ENCODE data around the gene PSMD13.

Gene PSMD13

DNA sequence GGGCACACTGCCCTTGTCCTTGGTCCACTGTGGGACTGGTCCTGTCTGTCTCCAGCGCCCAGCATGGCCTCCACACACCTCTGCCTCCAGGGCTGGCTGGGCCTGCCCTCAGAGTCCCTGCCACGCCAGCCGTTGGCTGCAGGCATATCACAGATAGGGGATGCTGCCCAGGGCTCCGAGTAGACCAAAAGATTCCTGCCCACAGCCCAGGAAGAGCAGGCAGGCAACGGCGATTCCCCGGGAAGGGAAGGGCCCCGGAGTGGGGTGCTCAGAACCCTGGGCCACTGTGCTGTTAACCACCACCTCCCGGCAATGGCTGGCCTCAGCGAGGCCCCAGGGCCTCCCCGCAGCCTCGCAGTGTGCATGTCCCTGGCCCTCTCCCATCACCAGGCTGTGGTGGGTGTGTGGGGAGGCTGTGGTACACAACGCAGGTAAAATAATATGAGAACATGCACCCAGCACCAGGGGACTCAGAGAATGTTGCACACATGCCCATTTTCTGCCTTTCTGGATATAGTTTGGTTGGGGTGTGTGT lies 60.3 kb downstream of the PSMD13 start:
- ChIA-PET CTCF (no interaction called here), POLR2A (no interaction called here)
- DNase-seq (ENCODE audit: extremely low spot score), result no peak
- TF ChIP-seq SP1 (IDR thresholded peaks at IDR 0.05), result no peak
- TF ChIP-seq BHLHE40 (IDR thresholded peaks at IDR 0.05; ENCODE audit: borderline replicate concordance), result no peak
- TF ChIP-seq FOXM1 (IDR thresholded peaks at IDR 0.05; ENCODE audit: borderline replicate concordance), result no peak
- no peak for TF ChIP-seq NFRKB (IDR thresholded peaks at IDR 0.05)
- TF ChIP-seq SUZ12 (IDR thresholded peaks at IDR 0.05), result no peak
- no peak for TF ChIP-seq LEF1 (IDR thresholded peaks at IDR 0.05; ENCODE audit: borderline replicate concordance)
- TF ChIP-seq ELF4 (IDR thresholded peaks at IDR 0.05), result no peak
- no peak for TF ChIP-seq L3MBTL2 (conservative IDR thresholded peaks at IDR 0.05)
- TF ChIP-seq FOXK2 (IDR thresholded peaks at IDR 0.05), result no peak
- TF ChIP-seq, protein P1, sequence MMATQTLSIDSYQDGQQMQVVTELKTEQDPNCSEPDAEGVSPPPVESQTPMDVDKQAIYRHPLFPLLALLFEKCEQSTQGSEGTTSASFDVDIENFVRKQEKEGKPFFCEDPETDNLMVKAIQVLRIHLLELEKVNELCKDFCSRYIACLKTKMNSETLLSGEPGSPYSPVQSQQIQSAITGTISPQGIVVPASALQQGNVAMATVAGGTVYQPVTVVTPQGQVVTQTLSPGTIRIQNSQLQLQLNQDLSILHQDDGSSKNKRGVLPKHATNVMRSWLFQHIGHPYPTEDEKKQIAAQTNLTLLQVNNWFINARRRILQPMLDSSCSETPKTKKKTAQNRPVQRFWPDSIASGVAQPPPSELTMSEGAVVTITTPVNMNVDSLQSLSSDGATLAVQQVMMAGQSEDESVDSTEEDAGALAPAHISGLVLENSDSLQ (IDR thresholded peaks at IDR 0.05), result no peak
- TF ChIP-seq FOXA1 (IDR thresholded peaks at IDR 0.05), result no peak
- TF ChIP-seq TARDBP (IDR thresholded peaks at IDR 0.05), result no peak
- TF ChIP-seq HDGF (IDR thresholded peaks at IDR 0.05; ENCODE audit: borderline replicate concordance), result no peak
- no peak for TF ChIP-seq CTBP1 (IDR thresholded peaks at IDR 0.05; ENCODE audit: borderline replicate concordance)

DNA sequence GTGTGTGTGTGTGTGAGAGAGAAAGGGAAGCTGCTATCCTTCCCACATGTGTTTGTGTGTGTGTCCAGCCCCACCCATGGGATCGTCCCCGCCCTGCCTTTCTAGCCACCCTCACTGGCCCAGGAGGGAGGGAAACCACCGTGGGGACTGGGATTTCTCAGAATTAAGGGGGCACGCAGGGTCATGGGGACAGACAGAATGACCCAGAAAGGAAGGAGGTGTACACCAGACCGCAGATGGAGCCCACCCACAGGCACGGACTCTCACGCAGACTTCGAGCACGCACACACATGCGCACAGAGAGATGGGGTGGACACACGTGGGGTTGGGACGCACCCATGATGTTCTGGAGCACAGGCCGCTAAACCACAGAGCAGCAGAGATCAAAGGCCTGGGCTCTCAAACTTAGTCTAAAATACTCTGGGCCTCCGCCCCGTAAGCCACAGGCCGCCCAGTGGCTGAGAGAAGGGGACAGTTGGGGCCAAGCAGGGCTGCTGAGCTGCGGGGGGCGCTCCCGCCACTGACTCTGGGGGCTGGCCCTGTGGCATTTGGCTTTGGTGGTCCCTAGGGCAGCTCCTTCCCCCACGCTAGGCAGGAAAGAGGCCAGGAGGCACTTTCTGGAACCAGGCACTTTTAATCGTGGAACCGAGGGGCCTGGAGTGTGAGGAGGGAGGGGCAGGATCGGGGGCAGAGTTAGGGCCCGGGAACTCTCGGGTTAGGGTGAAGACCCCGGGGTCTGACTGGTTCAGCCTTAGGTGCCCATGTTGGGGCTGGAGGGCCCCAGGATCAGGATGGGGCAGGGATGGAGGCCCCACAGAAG lies 61.0 kb downstream of the PSMD13 start:
- CTCF ChIA-PET, result no interaction called here
- POLR2A ChIA-PET, result no interaction called here
- TF ChIP-seq BHLHE40 (IDR thresholded peaks at IDR 0.05; ENCODE audit: borderline replicate concordance), result no peak
- no peak for TF ChIP-seq ZNF384 (IDR thresholded peaks at IDR 0.05)
- TF ChIP-seq, protein P1 (IDR thresholded peaks at IDR 0.05), result no peak
- no peak for TF ChIP-seq LEF1 (IDR thresholded peaks at IDR 0.05; ENCODE audit: borderline replicate concordance)
- no peak for TF ChIP-seq TARDBP (IDR thresholded peaks at IDR 0.05)
- no peak for TF ChIP-seq FOXM1 (IDR thresholded peaks at IDR 0.05; ENCODE audit: borderline replicate concordance)
- no peak for TF ChIP-seq NFRKB (IDR thresholded peaks at IDR 0.05)
- TF ChIP-seq FOXA1 (IDR thresholded peaks at IDR 0.05), result no peak
- TF ChIP-seq ELF4 (IDR thresholded peaks at IDR 0.05), result no peak
- TF ChIP-seq L3MBTL2 (conservative IDR thresholded peaks at IDR 0.05), result no peak
- no peak for TF ChIP-seq FOXK2 (IDR thresholded peaks at IDR 0.05)
- no peak for TF ChIP-seq HDGF (IDR thresholded peaks at IDR 0.05; ENCODE audit: borderline replicate concordance)
- TF ChIP-seq ARNT (IDR thresholded peaks at IDR 0.05), result no peak
- no peak for TF ChIP-seq CTBP1 (IDR thresholded peaks at IDR 0.05; ENCODE audit: borderline replicate concordance)
- DNase-seq (ENCODE audit: extremely low spot score), result no peak

DNA sequence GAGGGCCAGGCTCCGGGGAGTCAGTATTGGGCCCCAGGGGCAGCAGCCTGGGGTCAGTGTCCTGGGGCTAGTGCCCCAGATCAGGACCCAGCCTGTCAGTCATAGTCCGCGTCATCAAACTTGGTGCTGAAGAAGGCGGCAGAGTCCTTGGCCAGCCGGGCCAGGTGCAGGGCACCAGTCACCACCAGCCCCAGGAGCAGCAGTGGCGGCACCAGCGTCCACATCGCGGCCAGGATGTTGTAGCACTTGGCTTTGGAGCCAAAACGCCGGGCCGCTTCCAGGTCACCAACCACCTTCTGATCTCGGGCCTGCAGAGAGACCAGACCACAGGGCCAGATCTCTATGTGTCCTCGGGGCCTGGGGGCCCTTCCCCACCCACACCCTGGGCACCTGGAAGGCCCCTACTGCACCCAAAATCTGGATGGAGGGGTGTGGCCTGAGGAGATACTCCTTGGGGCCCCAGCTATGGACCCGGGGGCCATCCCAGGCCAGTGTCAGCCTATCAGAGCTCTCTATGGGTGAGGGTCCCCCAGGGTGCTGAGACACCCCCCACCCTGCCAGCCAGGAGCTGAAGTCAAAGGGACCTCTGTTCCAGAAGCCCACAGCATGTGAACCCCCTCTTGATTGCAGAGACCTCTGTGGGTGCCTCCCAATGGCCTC lies 61.8 kb downstream of the PSMD13 start:
- POLR2A ChIA-PET, result no interaction called here
- no peak for TF ChIP-seq NFRKB (IDR thresholded peaks at IDR 0.05)
- TF ChIP-seq FOXA1 (IDR thresholded peaks at IDR 0.05), result no peak
- TF ChIP-seq SUZ12 (IDR thresholded peaks at IDR 0.05), result no peak
- no peak for TF ChIP-seq FOXM1 (IDR thresholded peaks at IDR 0.05; ENCODE audit: borderline replicate concordance)
- TF ChIP-seq BHLHE40 (IDR thresholded peaks at IDR 0.05; ENCODE audit: borderline replicate concordance), result no peak
- TF ChIP-seq TARDBP (IDR thresholded peaks at IDR 0.05), result no peak
- no peak for TF ChIP-seq ZNF384 (IDR thresholded peaks at IDR 0.05)
- no peak for TF ChIP-seq ELF4 (IDR thresholded peaks at IDR 0.05)
- TF ChIP-seq CTBP1 (IDR thresholded peaks at IDR 0.05; ENCODE audit: borderline replicate concordance), result no peak
- CTCF ChIA-PET, result no interaction called here
- no peak for DNase-seq (ENCODE audit: extremely low spot score)

DNA sequence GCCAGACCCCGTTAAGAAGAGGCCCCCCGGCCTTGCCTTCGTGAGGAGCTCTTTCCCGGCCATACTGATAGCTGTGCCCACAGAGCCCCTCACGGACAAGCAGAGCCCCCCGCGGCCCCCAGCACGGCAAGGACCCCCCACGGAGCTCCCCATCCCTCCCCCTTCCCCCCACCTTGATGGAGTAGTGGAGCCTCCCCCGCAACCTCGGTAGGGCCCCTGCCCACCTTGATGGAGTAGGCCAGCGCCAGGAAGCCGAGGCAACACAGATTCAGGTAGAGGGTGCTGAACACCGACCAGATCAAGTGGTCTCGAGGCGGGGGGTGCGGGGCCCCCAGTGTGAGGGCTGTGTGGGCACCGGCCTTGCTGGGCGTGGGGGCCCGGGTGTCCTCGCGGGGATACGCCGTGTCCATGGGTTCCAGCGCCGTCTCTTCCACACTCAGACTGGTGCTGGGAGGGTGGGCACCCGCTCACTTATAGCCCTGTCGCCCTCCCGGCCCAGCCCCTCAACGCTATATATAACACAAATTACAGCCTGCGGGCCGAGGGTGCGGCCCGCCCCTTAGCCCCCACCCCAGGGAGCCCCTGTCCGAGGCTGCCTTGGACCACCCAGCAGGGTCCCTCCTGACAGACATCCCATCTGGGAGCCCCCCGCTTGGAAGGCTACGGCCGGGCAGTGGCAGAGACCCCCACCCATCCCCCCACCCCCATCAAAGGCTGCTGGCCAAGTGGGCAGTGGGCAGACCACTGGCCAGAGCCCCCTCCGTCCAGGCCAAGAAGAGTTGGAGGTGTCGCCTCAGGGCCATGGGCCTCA lies 62.5 kb downstream of the PSMD13 start, which contains the start of gene IFITM5:
Gene IFITM5 (minus strand): TSS at position 446 of the 811 bp plus-strand sequence. CDS start 36 bp downstream, at position 410.
- no peak for DNase-seq (ENCODE audit: extremely low spot score)
- CTCF ChIA-PET, result no interaction called here
- TF ChIP-seq FOXM1 (IDR thresholded peaks at IDR 0.05; ENCODE audit: borderline replicate concordance) (no peak), LEF1 (IDR thresholded peaks at IDR 0.05; ENCODE audit: borderline replicate concordance) (no peak), CTBP1 (IDR thresholded peaks at IDR 0.05; ENCODE audit: borderline replicate concordance) (no peak), BHLHE40 (IDR thresholded peaks at IDR 0.05; ENCODE audit: borderline replicate concordance) (no peak)
- POLR2A ChIA-PET, result no interaction called here

DNA sequence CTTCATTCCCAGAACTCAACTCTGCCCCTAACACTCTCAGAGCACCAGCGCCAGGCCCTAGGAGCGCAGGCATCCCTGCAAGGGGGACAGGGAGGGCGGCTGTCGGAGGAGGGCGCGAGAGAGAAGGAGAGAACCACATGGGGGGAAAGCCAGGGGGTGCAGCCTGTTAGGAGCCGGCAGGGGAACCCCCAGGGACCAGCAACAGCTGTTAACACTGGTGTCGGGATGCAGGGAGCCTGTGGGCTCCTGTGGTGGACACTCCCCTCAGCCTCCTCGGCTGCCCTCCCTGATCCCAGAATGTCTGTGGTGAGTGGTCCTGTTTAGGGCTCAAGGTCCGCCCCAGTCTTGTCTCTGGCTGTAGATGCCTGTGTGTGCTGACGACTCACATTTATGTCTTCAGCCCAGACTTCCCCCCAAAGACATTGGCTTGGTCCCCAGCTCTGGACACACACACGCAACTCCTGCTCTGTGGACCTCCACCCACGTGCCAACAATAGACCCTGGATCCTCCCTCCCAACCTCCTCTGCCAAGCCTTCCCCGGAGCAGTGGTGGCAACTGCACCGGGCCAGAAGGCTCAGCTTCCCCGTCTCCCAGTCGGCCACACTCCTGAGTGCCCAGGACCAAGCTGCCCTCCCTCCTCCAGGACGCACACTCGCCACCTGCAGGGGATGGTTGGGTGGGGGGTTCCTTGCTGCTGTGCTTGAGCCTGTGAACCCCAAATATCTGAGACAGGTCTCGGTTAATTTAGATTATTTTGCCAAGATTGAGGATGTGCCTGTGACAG lies 63.4 kb downstream of the PSMD13 start:
- POLR2A ChIA-PET, result interaction anchor here (0.8 kb wide), 1 partner anchor 93 kb away, joined by 4 read pairs; the partner anchor contains the start of genes BET1L and RIC8A
- no peak for DNase-seq (ENCODE audit: extremely low spot score)
- CTCF ChIA-PET, result no interaction called here
- TF ChIP-seq CTBP1 (IDR thresholded peaks at IDR 0.05; ENCODE audit: borderline replicate concordance), result no peak
- TF ChIP-seq L3MBTL2 (conservative IDR thresholded peaks at IDR 0.05), result no peak
- no peak for TF ChIP-seq ZNF384 (IDR thresholded peaks at IDR 0.05)
- TF ChIP-seq ARNT (IDR thresholded peaks at IDR 0.05), result no peak
- no peak for TF ChIP-seq TARDBP (IDR thresholded peaks at IDR 0.05)
- no peak for TF ChIP-seq BHLHE40 (IDR thresholded peaks at IDR 0.05; ENCODE audit: borderline replicate concordance)
- no peak for TF ChIP-seq FOXK2 (IDR thresholded peaks at IDR 0.05)
- TF ChIP-seq FOXM1 (IDR thresholded peaks at IDR 0.05; ENCODE audit: borderline replicate concordance), result no peak
- TF ChIP-seq SP1 (IDR thresholded peaks at IDR 0.05), result no peak
- TF ChIP-seq NFRKB (IDR thresholded peaks at IDR 0.05), result no peak

Data from HEK293T (cell line).